Gastrocnemius medialis (tissue), 4 donors: ENCODE data around the gene LAMA4.

Source experiments
- CTCF ChIP-seq, 5 experiments: fragments of 450-650 bp in 3 of 5; fragments of 200-600 bp in 2 of 5; sonication (generic) in 2 of 5; IDR thresholded peaks in 4 of 5; conservative IDR thresholded peaks in 1 of 5; 1 replicate in 4 of 5; 2 replicates in 1 of 5; pipeline ENCODE4 v1.5.1; 2016 to 2019; ENCODE audit warnings: antibody characterized with exemption in 5 of 5, mild to moderate bottlenecking in 3 of 5, moderate library complexity in 3 of 5
- POLR2A ChIP-seq, 2 donors: fragments of 450-650 bp; IDR thresholded peaks; one replicate each; pipeline ENCODE4 v1.6.1; 2017; ENCODE audit warnings: antibody characterized with exemption in 2 of 2, mild to moderate bottlenecking in 2 of 2, moderate library complexity in 2 of 2

- TF ChIP-seq CTCF (IDR thresholded peaks at IDR 0.05 in 4 of 5, conservative IDR thresholded peaks at IDR 0.05 in 1 of 5) (no peak), POLR2A (IDR thresholded peaks at IDR 0.05) (no peak)
Measured at GRCh38 chr6:112114577-112115223, 139.7 kb downstream of the LAMA4 start.
